GM18498 (cell line): Measurements from ENCODE around the gene VRK2.
"Not testable (repeated sequence)": the region's sequence is repeated elsewhere in the genome, so short reads cannot be mapped to it uniquely, and the experiment has no call there.

Experiments
- ATAC-seq: cut with Tn5 transposase; IDR thresholded peaks from one replicate; pipeline ENCODE4 v1.9.1; 2021; ENCODE audit warnings: mild to moderate bottlenecking, moderate library complexity; ENCODE audit not compliant: unreplicated experiment

The VRK2 gene

GRCh38 chr2:58106896-58107295 is 60.3 kb downstream of the VRK2 start:
- ATAC-seq, result no peak

- ATAC-seq, result no peak
These were observed 61.5 kb downstream of the VRK2 start for GRCh38 chr2:58107803-58108710.

- no peak for ATAC-seq
These were observed 62.9 kb downstream of the VRK2 start for GRCh38 chr2:58109481-58109880.

- ATAC-seq, result no peak
These were observed 64.2 kb downstream of the VRK2 start for GRCh38 chr2:58110765-58111164.

- not testable (repeated sequence) for ATAC-seq
These were observed 67.0 kb downstream of the VRK2 start for GRCh38 chr2:58113563-58113962.

GRCh38 chr2:58120626-58121229 is 74.1 kb downstream of the VRK2 start:
- ATAC-seq, result no peak

GRCh38 chr2:58122040-58122439 is 75.4 kb downstream of the VRK2 start:
- ATAC-seq, result no peak

- ATAC-seq, result no peak
These were observed 75.9 kb downstream of the VRK2 start for GRCh38 chr2:58122540-58122939.

- ATAC-seq, result no peak
These were observed 80.5 kb downstream of the VRK2 start for GRCh38 chr2:58127111-58127510.

GRCh38 chr2:58130238-58130637 is 83.6 kb downstream of the VRK2 start:
- ATAC-seq, result no peak

- no peak for ATAC-seq
These were observed 84.8 kb downstream of the VRK2 start for GRCh38 chr2:58131191-58132011.

- ATAC-seq, result no peak
These were observed 86.8 kb downstream of the VRK2 start for GRCh38 chr2:58133395-58133794.

GRCh38 chr2:58135861-58136260 is 89.3 kb downstream of the VRK2 start:
- ATAC-seq, result no peak

- ATAC-seq, result no peak
These were observed 90.6 kb downstream of the VRK2 start for GRCh38 chr2:58137221-58137620.

- no peak for ATAC-seq
These were observed 91.2 kb downstream of the VRK2 start for GRCh38 chr2:58137856-58138255.

- ATAC-seq, result no peak
These were observed 91.9 kb downstream of the VRK2 start for GRCh38 chr2:58138396-58139030.

GRCh38 chr2:58140508-58141072 is 94.0 kb downstream of the VRK2 start:
- ATAC-seq, result no peak

- not testable (repeated sequence) for ATAC-seq
These were observed 99.2 kb downstream of the VRK2 start for GRCh38 chr2:58145769-58146168.

- no peak for ATAC-seq
These were observed 100.1 kb downstream of the VRK2 start for GRCh38 chr2:58146707-58147106.

- no peak for ATAC-seq
These were observed 108.7 kb downstream of the VRK2 start for GRCh38 chr2:58155160-58155778.
